Uterus (tissue), 4 donors: ENCODE results near the gene THG1L. TPM values are rescaled to one million over a fixed set of nuclear protein-coding genes. Genes with fewer than 3 reads are reported as not detected.
A peak's percentile ranks its signal among the peaks of the same experiment; 100 is the strongest.

Experiments
- DNase-seq, 2 donors: peaks; one replicate each; pipeline ENCODE4 v3.0.0-alpha.2; 2019 to 2020
- H3K27ac ChIP-seq, 2 donors: fragments of 200-600 bp; sonication (generic); 1 replicate in 1 of 2; 2 replicates in 1 of 2; pipeline ENCODE4 v1.5.1; 2016 to 2018
- H3K27me3 ChIP-seq, 2 donors: fragments of 200-600 bp; sonication (generic); one replicate each; pipeline ENCODE4 v1.5.1; 2018 to 2019; ENCODE audit warnings: control low read depth in 1 of 2
- H3K36me3 ChIP-seq, 2 donors: fragments of 200-600 bp; sonication (generic); one replicate each; pipeline ENCODE4 v1.5.1; 2019; ENCODE audit warnings: control low read depth in 1 of 2
- H3K4me1 ChIP-seq, 2 donors: fragments of 200-600 bp; sonication (generic); one replicate each; pipeline ENCODE4 v1.5.1; 2018 to 2019; ENCODE audit warnings: control low read depth in 1 of 2
- H3K4me3 ChIP-seq, 2 donors: fragments of 200-600 bp; sonication (generic); 1 replicate in 1 of 2; 2 replicates in 1 of 2; pipeline ENCODE4 v1.5.1; 2018 to 2019; ENCODE audit warnings: mild to moderate bottlenecking in 1 of 2
- H3K9me3 ChIP-seq, 2 donors: fragments of 200-600 bp; sonication (generic); one replicate each; pipeline ENCODE4 v1.5.1; 2019; ENCODE audit warnings: control low read depth in 1 of 2
- CTCF ChIP-seq, 4 experiments: fragments of 200-600 bp in 2 of 4; fragments of 450-650 bp in 2 of 4; sonication (generic) in 2 of 4; IDR thresholded peaks; one replicate each; pipeline ENCODE4 v1.5.1; 2016 to 2019; ENCODE audit warnings: antibody characterized with exemption in 4 of 4, mild to moderate bottlenecking in 2 of 4, moderate library complexity in 1 of 4
- POLR2A ChIP-seq, 2 donors: fragments of 450-650 bp; IDR thresholded peaks; one replicate each; pipeline ENCODE4 v1.6.1; 2016; ENCODE audit warnings: antibody characterized with exemption in 2 of 2, mild to moderate bottlenecking in 1 of 2, moderate library complexity in 1 of 2
- intact Hi-C: fragments of 100-400 bp; cut with DNase I; formaldehyde crosslinking; loops from one replicate; pipeline ENCODE4 v1.15.1; 2023; ENCODE audit warnings: low total_unique reads
- total RNA-seq, 4 donors: library from RNA; depleted of rRNA in 3 of 4; stranded (reverse); fragments of >200 nt in 3 of 4; gene quantifications; one replicate each; pipeline versions ENCODE4 v1.1.0 to v1.2.4, GENCODE V29; 2014 to 2023
- donor health status: DM: yes; HTN: yes; CAD: no.

Gene THG1L
- total RNA-seq, 4 donors from 2014 or later: 6.5 to 29.2 (median 19.6) TPM

GRCh38 chr5:157749462-157749799, 18.2 kb downstream of the THG1L start:
- Histone ChIP-seq H3K27ac (peak overlapping the region; percentile 74 to 85), H3K4me1 (peaks cover 0 to 14% of the 10 kb centered on the region in 2 donors), H3K27me3 (no peaks in the 10 kb centered on the region), H3K36me3 (no peaks in the 10 kb centered on the region), H3K4me3 (no peak overlapping the region), H3K9me3 (no peaks in the 10 kb centered on the region)
- intact Hi-C loops: no loop called here
- TF ChIP-seq CTCF (IDR thresholded peaks at IDR 0.05) (no peak), POLR2A (IDR thresholded peaks at IDR 0.05) (no peak)
- no peak for DNase-seq

- peak; percentile 48 to 53 for DNase-seq
- no peaks in the 10 kb centered on the region for H3K36me3 ChIP-seq
- H3K27me3 ChIP-seq: no peaks in the 10 kb centered on the region
- H3K4me1 ChIP-seq: peaks cover 0 to 14% of the 10 kb centered on the region in 2 donors
- no peaks in the 10 kb centered on the region for H3K9me3 ChIP-seq
- no peak for TF ChIP-seq CTCF (IDR thresholded peaks at IDR 0.05)
- TF ChIP-seq POLR2A (IDR thresholded peaks at IDR 0.05): no peak
- intact Hi-C loops: no loop called here
- no peak overlapping the region for H3K4me3 ChIP-seq
- peak overlapping the region; percentile 74 to 85 for H3K27ac ChIP-seq
Measured at GRCh38 chr5:157750320-157750719, 19.1 kb downstream of the THG1L start.

GRCh38 chr5:157756122-157756521, 24.9 kb downstream of the THG1L start:
- no peaks in the 10 kb centered on the region for H3K36me3 ChIP-seq
- H3K27ac ChIP-seq: no peak overlapping the region
- no peak for TF ChIP-seq POLR2A (IDR thresholded peaks at IDR 0.05)
- no peak for TF ChIP-seq CTCF (IDR thresholded peaks at IDR 0.05)
- intact Hi-C loops: no loop called here
- no peaks in the 10 kb centered on the region for H3K27me3 ChIP-seq
- no peak for DNase-seq
- H3K4me3 ChIP-seq: no peak overlapping the region
- no peaks in the 10 kb centered on the region for H3K4me1 ChIP-seq
- no peaks in the 10 kb centered on the region for H3K9me3 ChIP-seq

GRCh38 chr5:157758706-157759105, 27.5 kb downstream of the THG1L start:
- H3K4me3 ChIP-seq: no peak overlapping the region
- no peaks in the 10 kb centered on the region for H3K36me3 ChIP-seq
- intact Hi-C loops: no loop called here
- no peak for TF ChIP-seq CTCF (IDR thresholded peaks at IDR 0.05)
- TF ChIP-seq POLR2A (IDR thresholded peaks at IDR 0.05): no peak
- no peaks in the 10 kb centered on the region for H3K27me3 ChIP-seq
- no peaks in the 10 kb centered on the region for H3K9me3 ChIP-seq
- DNase-seq: no peak
- H3K4me1 ChIP-seq: no peaks in the 10 kb centered on the region
- no peak overlapping the region for H3K27ac ChIP-seq

- no peaks in the 10 kb centered on the region for H3K27me3 ChIP-seq
- no peaks in the 10 kb centered on the region for H3K9me3 ChIP-seq
- DNase-seq: peak in 1 of 2 donors; percentile 31
- no peaks in the 10 kb centered on the region for H3K36me3 ChIP-seq
- intact Hi-C loops: no loop called here
- TF ChIP-seq CTCF (IDR thresholded peaks at IDR 0.05): peak; percentile 67 to 73 (median 69)
- no peak for TF ChIP-seq POLR2A (IDR thresholded peaks at IDR 0.05)
- H3K27ac ChIP-seq: no peak overlapping the region
- no peaks in the 10 kb centered on the region for H3K4me1 ChIP-seq
- H3K4me3 ChIP-seq: no peak overlapping the region
Measured at GRCh38 chr5:157761690-157762621, 30.7 kb downstream of the THG1L start.
